A549 (cell line): Measurements from ENCODE around the gene PPP5C.

Source experiments
- EP300 ChIP-seq, 2 experiments: fragments of >200 bp; sonication (Bioruptor Twin); formaldehyde crosslinking; IDR thresholded peaks; 2 replicates in 1 of 2; 3 replicates in 1 of 2; pipeline ENCODE4 v1.6.1; 2016 to 2017
- JUNB ChIP-seq: fragments of >200 bp; sonication (Bioruptor Twin); formaldehyde crosslinking; IDR thresholded peaks from 2 replicates; pipeline ENCODE4 v1.6.1; 2016
- POLR2A ChIP-seq: IDR thresholded peaks from 2 replicates; pipeline ENCODE4 v1.6.1; 2012; ENCODE audit warnings: mild to moderate bottlenecking, low read length
- RNF2 ChIP-seq: fragments of 200-600 bp; sonication (generic); IDR thresholded peaks from 2 replicates; pipeline ENCODE4 v1.6.1; 2016; ENCODE audit warnings: low read depth, mild to moderate bottlenecking, antibody characterized with exemption, moderate library complexity, borderline replicate concordance
- TF ChIP-seq, protein P1 (sequence below): fragments of >200 bp; sonication (Bioruptor Twin); formaldehyde crosslinking; IDR thresholded peaks from 3 replicates; pipeline ENCODE4 v1.5.1; 2016
- TF ChIP-seq, protein P2 (sequence below): IDR thresholded peaks from 2 replicates; pipeline ENCODE4 v1.6.1; 2012

DNA sequence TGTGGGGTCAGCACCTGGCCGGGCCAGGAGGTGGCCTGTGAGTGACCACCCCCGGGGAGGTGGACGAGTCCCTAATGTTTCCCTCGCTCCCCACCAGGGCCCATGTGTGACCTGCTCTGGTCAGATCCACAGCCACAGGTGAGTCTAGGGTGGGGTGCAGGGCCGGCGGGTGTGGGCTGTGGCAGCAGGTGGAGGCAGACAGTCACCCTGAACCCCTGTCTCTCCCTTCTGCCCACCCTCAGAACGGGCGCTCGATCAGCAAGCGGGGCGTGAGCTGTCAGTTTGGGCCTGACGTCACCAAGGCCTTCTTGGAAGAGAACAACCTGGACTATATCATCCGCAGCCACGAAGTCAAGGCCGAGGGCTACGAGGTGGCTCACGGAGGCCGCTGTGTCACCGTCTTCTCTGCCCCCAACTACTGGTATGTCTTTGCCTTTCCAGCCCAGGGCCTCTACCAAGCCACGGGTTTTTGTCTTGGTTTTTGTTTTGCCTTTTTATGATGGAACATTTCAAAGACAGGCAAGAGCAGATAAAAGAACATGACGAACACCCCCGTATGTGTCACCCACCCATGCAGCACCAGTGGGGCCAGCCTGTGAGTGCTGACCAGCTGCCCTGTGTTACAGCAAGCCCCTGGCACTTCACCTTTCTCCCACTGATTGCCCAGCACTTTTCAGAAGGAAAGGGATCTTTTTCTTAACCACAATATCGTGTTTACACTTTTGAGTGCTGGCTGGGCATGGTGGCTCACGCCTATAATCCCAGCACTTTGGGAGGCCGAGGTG, 41.6 kb downstream of the PPP5C start:
- TF ChIP-seq, protein P1, sequence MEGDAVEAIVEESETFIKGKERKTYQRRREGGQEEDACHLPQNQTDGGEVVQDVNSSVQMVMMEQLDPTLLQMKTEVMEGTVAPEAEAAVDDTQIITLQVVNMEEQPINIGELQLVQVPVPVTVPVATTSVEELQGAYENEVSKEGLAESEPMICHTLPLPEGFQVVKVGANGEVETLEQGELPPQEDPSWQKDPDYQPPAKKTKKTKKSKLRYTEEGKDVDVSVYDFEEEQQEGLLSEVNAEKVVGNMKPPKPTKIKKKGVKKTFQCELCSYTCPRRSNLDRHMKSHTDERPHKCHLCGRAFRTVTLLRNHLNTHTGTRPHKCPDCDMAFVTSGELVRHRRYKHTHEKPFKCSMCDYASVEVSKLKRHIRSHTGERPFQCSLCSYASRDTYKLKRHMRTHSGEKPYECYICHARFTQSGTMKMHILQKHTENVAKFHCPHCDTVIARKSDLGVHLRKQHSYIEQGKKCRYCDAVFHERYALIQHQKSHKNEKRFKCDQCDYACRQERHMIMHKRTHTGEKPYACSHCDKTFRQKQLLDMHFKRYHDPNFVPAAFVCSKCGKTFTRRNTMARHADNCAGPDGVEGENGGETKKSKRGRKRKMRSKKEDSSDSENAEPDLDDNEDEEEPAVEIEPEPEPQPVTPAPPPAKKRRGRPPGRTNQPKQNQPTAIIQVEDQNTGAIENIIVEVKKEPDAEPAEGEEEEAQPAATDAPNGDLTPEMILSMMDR: no peak
- TF ChIP-seq EP300 (IDR thresholded peaks at IDR 0.05): no peak
- TF ChIP-seq RNF2: no peak
- TF ChIP-seq, protein P2, sequence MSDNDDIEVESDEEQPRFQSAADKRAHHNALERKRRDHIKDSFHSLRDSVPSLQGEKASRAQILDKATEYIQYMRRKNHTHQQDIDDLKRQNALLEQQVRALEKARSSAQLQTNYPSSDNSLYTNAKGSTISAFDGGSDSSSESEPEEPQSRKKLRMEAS: no peak
- TF ChIP-seq POLR2A: no peak
- TF ChIP-seq JUNB: no peak
